GM21515 (cell line): Measurements from ENCODE around the gene PCGF6.
"Not testable (repeated sequence)": the region's sequence is repeated elsewhere in the genome, so short reads cannot be mapped to it uniquely, and the experiment has no call there.

Experiments
- ATAC-seq: cut with Tn5 transposase; IDR thresholded peaks from one replicate; pipeline ENCODE4 v1.9.1; 2021; ENCODE audit not compliant: unreplicated experiment

The PCGF6 gene

DNA sequence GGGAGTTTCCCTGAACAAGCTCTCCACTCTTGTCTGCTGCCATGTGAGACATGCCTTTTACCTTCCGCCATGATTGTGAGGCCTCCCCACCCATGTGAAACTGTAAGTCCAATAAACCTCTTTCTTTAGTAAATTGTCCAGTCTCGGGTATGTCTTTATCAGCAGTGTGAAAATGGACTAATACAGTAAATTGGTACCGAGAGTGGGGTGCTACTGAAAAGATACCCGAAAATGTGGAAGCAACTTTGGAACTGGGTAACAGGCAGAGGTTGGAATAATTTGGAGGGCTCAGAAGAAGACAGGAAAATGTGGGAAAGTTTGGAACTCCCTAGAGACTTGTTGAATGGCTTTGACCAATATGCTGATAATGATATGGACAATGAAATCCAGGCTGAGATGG is 92.0 kb downstream of the PCGF6 start:
- ATAC-seq = not testable (repeated sequence)

DNA sequence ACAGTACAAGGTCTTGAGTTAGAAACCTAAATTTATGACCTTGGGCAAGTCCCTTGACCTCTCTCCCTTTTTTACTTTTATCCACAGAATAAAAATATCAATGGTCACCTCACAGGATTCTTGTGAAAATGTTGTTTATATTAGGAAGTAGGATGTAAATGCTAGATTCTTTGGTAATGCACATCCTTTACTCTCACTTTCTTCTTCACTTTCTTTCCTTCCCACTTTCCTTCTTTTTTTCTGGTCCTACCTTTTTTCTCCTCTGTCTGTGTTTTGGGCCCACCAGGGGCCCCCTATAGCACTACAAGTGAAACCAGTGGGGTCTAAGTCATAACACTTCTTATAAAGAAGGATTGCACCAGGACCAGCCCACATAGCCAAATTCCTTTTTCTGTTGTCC is 93.1 kb downstream of the PCGF6 start:
- ATAC-seq = no peak

DNA sequence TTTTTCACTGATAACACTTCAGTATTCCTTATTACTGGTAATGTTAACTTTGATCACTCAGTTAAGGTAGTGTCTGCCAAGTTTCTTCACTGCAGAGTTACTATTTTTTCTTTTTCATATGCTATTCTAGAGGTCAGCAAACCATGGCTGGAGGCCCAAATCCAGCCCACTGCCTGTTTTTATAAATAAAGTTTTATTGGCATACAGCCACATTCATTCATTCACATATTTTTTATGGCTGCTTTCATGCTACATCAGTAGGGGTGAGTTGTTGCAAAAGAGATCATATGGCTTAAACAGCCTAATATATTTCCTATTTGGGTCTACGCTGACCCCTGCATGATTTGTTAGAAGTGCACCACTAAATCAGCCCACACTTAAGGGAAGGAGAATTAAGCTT is 94.3 kb downstream of the PCGF6 start:
- ATAC-seq = no peak

DNA sequence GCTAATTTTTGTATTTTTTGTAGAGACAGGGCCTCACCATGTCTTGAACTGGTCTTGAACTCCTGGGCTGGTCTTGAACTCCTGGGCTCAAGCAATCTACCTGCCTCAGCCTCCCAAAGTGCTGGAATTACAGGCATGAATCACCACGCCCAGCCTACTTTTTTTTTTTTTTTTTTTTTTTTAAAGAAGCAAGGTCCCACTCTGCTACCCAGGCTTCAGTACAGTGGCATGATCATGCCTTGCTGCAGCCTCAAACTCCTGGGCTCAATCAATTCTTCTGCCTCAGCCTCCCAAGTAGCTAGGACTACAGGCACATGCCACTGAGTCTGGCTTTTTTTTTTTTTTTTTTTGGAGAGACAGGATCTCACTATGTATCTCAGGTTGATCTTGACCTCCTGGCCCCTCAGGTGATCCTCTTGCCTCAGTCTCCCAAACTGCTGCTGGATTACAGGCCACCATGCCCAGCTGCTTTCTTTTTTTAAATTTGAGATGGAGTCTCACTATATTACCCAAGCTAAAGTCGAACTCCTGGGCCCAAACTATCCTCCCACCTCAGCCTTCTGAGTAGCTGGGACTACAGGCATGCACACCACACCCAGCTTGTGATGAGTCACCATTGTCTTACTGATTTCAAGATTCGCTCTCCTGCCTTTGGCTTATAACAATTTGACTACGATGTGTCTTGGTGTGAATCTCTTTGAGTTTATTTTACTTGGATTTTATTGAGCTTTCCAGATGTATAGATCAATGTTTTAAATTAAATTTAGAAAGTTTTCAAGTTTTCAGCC is 96.2 kb downstream of the PCGF6 start:
- no peak for ATAC-seq

DNA sequence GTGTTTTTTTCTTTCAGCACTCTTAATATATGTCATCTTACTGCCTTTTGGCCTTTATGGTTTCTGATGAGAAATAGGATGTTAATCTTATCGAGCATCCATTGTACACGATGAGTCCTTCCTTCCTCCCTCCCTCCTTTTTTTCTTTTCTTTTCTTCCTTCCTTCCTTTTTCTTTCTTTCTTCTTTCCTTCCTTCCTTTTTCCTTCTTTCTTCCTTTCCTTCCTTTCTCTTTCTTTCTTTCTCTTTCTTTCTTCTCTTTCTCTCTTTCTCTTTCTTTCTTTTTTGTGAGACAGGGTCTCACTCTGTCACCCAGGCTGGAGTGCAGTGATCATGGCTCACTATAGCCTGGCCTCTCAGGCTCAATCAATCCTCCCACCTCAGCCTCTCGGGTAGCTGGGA is 96.8 kb downstream of the PCGF6 start:
- ATAC-seq = no peak
